ENCODE data around the gene SHB. TPM values are rescaled to one million over a fixed set of nuclear protein-coding genes. Genes with fewer than 3 reads are reported as not detected.

SHB gene, protein sequence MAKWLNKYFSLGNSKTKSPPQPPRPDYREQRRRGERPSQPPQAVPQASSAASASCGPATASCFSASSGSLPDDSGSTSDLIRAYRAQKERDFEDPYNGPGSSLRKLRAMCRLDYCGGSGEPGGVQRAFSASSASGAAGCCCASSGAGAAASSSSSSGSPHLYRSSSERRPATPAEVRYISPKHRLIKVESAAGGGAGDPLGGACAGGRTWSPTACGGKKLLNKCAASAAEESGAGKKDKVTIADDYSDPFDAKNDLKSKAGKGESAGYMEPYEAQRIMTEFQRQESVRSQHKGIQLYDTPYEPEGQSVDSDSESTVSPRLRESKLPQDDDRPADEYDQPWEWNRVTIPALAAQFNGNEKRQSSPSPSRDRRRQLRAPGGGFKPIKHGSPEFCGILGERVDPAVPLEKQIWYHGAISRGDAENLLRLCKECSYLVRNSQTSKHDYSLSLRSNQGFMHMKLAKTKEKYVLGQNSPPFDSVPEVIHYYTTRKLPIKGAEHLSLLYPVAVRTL
- total RNA-seq = 10 to 100 TPM; 25.2 to 29.3 TPM

GRCh38 chr9:38068701-38069628 is at the start of gene SHB:
Gene SHB (minus strand): TSS chr9:38069227. CDS start chr9:38068645, 582 bp downstream.
- H3K4me3 ChIP-seq = peak within 1 kb of the TSS; percentile 85 to 98
- intact Hi-C loops (cut with DNase I) = loop anchor here (10.0 kb wide), 1 partner anchor 54 kb away; no protein-coding TSS in a partner anchor
- no peaks in the 10 kb centered on the region for H3K27me3 ChIP-seq
- H3K9me3 ChIP-seq = no peaks in the 10 kb centered on the region
- DNase-seq (peak; percentile 87 to 91 (median 88)), ATAC-seq (peak; percentile 80)
- peaks cover 33% of the 10 kb centered on the region for H3K4me1 ChIP-seq
- no peaks in the 10 kb centered on the region for H3K36me3 ChIP-seq (replicated peaks in 1 of 2; ENCODE audit: insufficient read depth in 1 of 2, low read depth in 2 of 2)
- TF ChIP-seq POLR2A (IDR thresholded peaks at IDR 0.05) = peak; percentile 79 to 96 (median 79)
- TF ChIP-seq, protein P1, sequence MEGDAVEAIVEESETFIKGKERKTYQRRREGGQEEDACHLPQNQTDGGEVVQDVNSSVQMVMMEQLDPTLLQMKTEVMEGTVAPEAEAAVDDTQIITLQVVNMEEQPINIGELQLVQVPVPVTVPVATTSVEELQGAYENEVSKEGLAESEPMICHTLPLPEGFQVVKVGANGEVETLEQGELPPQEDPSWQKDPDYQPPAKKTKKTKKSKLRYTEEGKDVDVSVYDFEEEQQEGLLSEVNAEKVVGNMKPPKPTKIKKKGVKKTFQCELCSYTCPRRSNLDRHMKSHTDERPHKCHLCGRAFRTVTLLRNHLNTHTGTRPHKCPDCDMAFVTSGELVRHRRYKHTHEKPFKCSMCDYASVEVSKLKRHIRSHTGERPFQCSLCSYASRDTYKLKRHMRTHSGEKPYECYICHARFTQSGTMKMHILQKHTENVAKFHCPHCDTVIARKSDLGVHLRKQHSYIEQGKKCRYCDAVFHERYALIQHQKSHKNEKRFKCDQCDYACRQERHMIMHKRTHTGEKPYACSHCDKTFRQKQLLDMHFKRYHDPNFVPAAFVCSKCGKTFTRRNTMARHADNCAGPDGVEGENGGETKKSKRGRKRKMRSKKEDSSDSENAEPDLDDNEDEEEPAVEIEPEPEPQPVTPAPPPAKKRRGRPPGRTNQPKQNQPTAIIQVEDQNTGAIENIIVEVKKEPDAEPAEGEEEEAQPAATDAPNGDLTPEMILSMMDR (IDR thresholded peaks at IDR 0.05) = peak in 6 of 7 experiments; percentile 18 to 59 (median 48)
- peak within 1 kb of the TSS; percentile 98 to 99 (median 98) for H3K27ac ChIP-seq
- 0% methylated on average over 53 of the region's 134 CpGs; no CpG with 5 or more reads in 1 of the 2 donors for WGBS, 2 donors

- ATAC-seq = no peak
- no peak for DNase-seq
- H3K27me3 ChIP-seq = no peaks in the 10 kb centered on the region
- H3K4me3 ChIP-seq = no peak overlapping the region
- no peaks in the 10 kb centered on the region for H3K36me3 ChIP-seq (replicated peaks in 1 of 2; ENCODE audit: insufficient read depth in 1 of 2, low read depth in 2 of 2)
- H3K4me1 ChIP-seq = no peaks in the 10 kb centered on the region
- intact Hi-C loops (cut with DNase I) = no loop called here
- no peaks in the 10 kb centered on the region for H3K9me3 ChIP-seq
- 72 to 74% methylated on average over 5 of the region's 5 CpGs for WGBS, 2 donors
- H3K27ac ChIP-seq = no peak overlapping the region
- TF ChIP-seq, protein P1 (IDR thresholded peaks at IDR 0.05) = no peak
- TF ChIP-seq POLR2A (IDR thresholded peaks at IDR 0.05) = no peak
Measured at GRCh38 chr9:38117651-38118050, 48.6 kb upstream of the SHB start.

DNA sequence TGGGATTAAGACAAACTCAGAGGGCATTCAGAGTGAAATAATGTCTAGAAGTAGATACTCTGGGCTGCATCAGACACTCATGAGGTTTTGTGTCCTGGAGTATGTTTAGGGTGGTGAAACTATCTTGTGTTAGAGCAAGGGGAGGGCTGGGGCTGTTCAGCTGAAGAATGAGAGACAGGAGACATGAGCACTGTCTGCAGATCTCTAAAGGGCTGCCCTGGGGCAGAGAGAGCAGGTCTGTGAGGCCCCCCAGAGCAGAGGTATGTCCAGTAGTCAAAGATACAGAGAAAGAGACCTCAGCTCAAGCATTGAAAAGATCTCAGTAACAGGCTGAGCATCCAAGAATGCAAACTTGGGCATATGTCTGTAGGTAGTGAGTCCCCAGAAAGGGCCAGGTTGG is 45.9 kb upstream of the SHB start:
- Histone ChIP-seq H3K27me3 (no peaks in the 10 kb centered on the region), H3K27ac (no peak overlapping the region), H3K36me3 (replicated peaks in 1 of 2; ENCODE audit: insufficient read depth in 1 of 2, low read depth in 2 of 2) (no peaks in the 10 kb centered on the region), H3K9me3 (no peaks in the 10 kb centered on the region), H3K4me3 (no peak overlapping the region), H3K4me1 (no peaks in the 10 kb centered on the region)
- DNase-seq (no peak), ATAC-seq (no peak)
- no peak for TF ChIP-seq POLR2A (IDR thresholded peaks at IDR 0.05)
- TF ChIP-seq, protein P1 (IDR thresholded peaks at IDR 0.05) = no peak
- intact Hi-C loops (cut with DNase I) = no loop called here

DNA sequence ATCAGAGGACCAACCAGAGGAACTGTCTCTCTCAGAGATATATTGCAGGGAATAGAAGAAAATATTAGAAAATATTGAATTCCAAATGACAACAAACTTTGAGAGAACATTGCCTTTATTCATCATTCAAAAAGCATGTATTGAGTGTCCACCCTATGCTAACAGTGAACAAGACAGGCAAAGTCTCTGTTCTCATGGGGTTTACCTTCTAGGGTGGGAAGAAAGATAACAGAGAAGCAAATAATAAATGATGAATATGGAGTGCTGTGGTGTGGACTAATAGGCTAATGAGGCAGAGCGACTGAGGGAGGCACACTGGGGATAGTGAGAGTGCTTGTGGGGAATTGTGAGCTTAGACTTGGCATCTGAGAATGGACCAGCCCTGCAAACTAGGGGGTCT is 43.4 kb upstream of the SHB start:
- Histone ChIP-seq H3K9me3 (no peaks in the 10 kb centered on the region), H3K4me1 (peaks cover 13% of the 10 kb centered on the region), H3K27ac (no peak overlapping the region), H3K27me3 (no peaks in the 10 kb centered on the region), H3K4me3 (no peak overlapping the region), H3K36me3 (replicated peaks in 1 of 2; ENCODE audit: insufficient read depth in 1 of 2, low read depth in 2 of 2) (no peaks in the 10 kb centered on the region)
- DNase-seq = no peak
- no peak for ATAC-seq
- no peak for TF ChIP-seq POLR2A (IDR thresholded peaks at IDR 0.05)
- TF ChIP-seq, protein P1 (IDR thresholded peaks at IDR 0.05) = no peak
- 91 to 96% methylated on average over 1 of the region's 1 CpG for WGBS, 2 donors
- intact Hi-C loops (cut with DNase I) = no loop called here

Data from body of pancreas (tissue), 4 donors.